ENCODE results near the gene JAKMIP3.

GRCh38 chr10:132113206-132113605, 47.5 kb downstream of the JAKMIP3 start:
- no peak for TF ChIP-seq POLR2A (IDR thresholded peaks at IDR 0.05)
- TF ChIP-seq CTCF (IDR thresholded peaks at IDR 0.05), result no peak
